ENCODE results near the gene EFHC1.

Gene EFHC1

GRCh38 chr6:52523378-52524142 lies 103.4 kb downstream of the EFHC1 start:
- no peak for DNase-seq

- DNase-seq = no peak
These were observed 104.8 kb downstream of the EFHC1 start for GRCh38 chr6:52524918-52525317.

DNA sequence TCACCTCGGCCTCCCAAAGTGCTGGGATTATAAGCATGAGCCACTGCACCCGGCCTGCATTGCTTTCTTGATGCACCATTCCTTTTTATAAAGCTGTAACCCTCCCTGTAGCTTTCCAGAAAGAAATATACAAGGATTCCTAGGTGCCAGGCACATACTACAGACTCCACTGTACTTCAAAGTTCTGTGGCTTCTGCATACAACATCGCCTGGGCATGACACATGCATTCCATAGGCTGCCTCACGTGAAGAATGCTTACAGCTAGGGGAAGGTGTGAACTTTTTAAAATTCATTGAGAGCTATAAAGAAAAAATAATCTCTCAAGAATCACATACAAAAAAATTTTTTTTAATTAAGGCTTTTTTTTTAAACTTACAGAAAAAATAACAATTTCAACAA lies 106.5 kb downstream of the EFHC1 start:
- DNase-seq = no peak

GRCh38 chr6:52527436-52527835 lies 107.3 kb downstream of the EFHC1 start:
- DNase-seq = no peak

- no peak for DNase-seq
These were observed 109.2 kb downstream of the EFHC1 start for GRCh38 chr6:52529311-52529710.

DNA sequence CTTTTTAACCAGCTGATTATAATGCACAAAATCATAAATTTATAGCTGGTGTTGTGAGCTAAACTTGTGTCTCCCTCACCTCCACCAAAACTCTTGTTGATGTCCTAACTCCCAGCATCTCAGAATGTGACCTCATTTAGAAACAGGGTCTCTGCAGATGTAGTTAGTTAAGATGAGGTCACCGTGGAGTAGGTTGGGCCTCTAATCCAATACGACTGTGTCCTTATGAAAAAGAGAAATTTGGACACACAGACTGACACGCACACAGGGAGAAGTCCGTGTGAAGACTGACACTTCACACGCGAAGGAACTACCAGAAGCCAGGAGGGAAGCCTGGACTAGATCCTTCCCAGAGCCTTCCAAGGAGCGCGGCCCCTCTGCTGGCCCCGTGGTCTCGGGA lies 110.2 kb downstream of the EFHC1 start:
- no peak for DNase-seq

GRCh38 chr6:52531396-52531795 lies 111.3 kb downstream of the EFHC1 start:
- no peak for DNase-seq

DNA sequence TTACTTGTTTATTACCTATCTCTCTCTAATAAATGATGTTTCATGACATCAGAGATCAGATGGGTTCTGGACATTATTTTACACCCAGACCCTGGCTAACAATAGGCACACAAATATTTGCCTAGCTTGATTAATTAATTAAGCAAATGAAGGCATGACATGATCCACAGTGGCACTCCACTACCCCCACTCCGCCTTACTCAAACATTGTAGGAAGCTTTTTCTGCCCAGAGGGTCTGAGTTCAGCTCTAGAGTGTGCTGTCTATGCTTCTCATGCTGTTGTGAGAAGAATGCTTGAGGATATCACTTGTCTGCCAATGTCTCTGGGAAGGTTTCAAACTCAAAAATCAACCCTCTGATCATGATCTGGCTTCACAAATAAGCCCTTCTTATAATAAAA lies 111.7 kb downstream of the EFHC1 start:
- no peak for DNase-seq

GRCh38 chr6:52532457-52532856 lies 112.3 kb downstream of the EFHC1 start:
- no peak for DNase-seq

DNA sequence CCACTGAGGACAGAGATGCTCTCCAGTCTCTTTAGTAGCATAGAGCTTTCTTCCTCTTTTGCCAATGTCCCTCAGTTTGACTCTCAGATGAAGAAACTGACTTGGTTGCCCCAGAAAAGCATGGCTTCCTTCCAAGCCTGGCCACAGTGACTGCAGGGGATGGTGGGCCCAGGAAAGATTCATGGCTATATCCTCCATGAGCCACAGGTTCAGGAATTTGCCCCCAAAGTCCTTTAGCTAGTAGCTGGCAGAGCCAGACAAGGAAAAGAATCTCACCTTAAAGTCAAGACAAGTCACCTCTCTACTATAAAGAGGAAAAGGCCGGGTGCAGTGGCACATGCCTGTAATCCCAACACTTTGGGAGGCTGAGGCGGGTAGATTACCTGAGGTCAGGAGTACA lies 113.3 kb downstream of the EFHC1 start:
- DNase-seq = no peak

- no peak for DNase-seq
These were observed 114.2 kb downstream of the EFHC1 start for GRCh38 chr6:52534363-52534762.

DNA sequence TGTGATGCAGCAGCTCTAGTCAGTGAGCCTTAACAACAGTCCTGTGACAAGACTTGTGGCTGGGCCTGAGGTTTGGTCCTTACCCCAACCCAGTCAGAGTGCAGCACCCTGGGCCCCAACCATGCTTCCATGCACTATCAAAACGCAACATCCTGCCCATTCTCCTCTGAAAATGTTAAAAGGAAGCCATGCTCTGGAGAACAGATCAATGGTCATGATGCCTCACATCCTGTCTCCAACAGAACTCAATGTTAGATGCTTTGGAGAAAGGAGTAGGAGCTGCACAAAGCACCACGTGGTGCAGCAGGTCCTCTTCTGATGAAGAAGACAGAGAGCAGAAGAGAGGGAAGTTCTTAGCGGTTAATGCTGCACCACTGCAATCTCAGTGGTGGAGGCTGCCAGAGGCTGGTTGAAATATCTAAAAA lies 114.8 kb downstream of the EFHC1 start:
- DNase-seq = no peak

DNA sequence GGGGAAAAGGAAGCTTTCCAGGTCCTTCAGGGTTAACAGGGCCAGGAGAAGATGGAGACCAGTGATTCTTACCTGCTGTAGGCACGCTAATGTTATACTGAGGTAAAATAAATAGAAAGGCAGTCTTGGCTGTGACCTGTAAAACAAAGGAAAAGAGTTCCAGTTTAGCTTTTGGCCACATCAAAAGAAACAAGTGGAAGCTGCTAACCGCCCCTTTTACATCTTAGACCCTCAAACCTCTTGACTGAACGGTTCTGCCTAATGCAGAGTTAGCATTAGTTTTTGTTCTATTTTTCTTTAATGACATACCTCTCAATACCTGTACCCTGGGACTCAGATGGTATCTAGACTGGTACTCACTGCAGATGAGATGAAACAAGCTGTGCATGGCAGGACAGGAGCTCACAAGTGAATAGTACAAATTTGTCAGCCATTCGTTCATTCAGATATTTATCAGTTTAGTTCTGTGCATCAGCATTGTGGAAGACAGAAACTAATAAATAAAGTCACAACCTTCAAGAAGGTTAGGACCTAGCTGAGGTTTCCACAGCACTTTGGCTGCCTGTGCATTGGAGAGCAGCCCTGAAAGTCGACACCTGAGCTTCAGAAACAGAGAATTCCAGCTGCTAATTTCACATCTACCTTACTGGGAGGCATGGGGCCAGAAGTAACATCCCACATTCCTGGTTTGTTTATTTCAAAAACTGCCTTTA lies 115.7 kb downstream of the EFHC1 start:
- DNase-seq = no peak

DNA sequence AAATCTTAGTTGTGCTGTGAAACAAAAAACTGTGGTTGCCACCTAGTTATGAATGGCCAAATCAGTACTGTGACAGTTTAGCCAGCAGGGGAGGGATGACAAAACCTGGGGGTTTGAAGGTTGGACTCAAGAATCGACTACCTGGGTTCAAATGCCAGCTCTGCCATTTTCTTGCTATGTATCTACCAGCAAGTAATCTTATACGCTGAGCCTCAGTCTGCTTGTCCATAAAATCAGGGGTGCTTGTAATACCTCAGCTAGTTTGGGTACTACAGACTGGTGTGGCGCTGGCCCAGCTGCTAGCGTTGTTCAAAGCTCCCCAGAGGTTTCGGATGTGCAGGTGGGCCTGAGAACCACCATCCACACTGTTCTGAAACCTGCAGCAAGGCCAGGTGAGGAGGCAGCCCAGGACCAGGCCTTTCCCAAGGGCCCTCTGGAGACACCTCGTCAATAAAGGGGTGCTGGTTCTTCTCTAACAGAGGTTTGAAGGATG lies 116.3 kb downstream of the EFHC1 start:
- DNase-seq = no peak

DNA sequence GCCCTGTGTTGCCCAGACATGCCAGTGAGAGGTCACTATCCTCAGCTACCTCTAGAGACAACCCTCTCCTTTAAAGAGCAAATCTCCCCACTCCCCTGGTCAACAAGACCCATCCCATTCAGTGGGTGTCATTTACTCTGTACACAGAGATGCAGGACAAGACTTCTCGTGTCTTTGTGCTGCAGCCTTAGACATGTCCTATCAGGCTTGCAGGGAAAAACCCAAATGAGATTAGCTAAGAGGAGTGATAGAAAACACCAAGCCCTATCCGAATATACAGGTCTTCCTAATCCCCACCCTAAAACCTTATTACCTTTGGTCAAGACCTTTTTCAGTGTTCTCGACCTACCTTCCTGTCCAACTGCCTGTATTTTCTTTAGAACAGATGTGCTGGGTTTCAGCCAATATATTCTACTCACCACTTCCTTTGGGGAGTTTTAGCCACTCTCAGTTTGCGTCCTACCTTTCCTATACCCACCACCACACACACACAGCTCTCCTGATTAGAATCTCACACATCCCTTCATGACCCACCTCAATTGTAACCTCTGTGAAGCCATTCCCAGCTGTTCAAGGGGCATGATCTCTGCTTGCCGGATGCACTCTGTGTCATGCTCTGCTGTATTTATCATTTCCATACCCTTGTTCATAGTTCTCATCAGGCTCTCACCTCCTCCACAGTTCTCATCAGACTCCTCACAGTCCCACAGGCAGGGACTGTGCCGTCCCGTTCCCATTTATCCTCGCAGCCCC lies 117.0 kb downstream of the EFHC1 start:
- DNase-seq = no peak

DNA sequence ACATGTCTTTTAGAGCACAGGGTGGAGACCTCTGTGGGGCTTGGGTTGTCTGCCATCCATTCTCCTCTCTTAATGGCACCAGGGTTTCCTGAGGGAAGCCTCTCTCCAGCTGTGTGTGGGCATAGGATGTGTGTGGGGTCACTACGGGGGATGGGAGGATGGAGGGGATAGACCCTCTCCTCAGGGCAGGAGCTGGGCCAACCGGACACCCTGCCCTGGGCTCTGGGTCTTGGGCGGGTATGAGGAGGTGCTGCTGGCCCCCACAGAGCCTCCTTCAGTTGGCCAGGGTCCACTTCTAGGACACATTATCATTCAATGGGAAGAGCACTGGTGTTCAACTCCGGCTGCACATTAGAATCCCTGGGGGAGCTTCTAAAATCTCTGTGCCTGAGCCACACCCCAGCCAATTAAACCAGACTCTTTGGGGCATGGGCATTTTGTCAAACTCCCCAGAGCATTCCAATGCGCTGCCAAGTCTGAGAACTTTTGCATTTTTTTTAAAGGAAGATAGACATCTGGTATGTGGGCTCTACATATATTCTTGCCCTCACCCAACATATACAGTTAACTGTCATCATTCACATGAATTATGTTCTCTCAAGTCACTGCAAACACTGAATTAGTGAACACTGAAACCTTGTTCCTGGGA lies 118.2 kb downstream of the EFHC1 start:
- no peak for DNase-seq

GRCh38 chr6:52538901-52539354 lies 118.8 kb downstream of the EFHC1 start:
- no peak for DNase-seq

GRCh38 chr6:52539607-52540006 lies 119.5 kb downstream of the EFHC1 start:
- no peak for DNase-seq

- DNase-seq = no peak
These were observed 120.3 kb downstream of the EFHC1 start for GRCh38 chr6:52540286-52540902.

DNA sequence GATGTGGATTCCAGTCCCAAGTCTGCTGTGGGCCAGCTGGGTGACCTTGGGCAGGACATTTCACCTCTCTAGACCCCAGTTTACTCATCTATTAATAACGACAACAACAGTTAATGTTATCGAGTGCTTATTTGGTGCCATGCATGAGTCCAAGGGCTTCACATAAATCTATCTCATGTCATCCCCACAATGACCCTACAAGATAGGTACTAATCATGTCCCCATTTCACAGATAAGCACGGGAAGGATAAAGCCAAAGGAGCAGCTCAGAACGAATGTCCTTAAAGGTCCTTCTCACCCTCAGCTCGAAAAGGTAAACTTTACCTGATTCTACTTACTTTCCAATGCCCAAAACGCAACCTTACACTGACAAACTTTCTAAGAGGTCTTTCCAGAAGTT lies 121.0 kb downstream of the EFHC1 start:
- DNase-seq = no peak

DNA sequence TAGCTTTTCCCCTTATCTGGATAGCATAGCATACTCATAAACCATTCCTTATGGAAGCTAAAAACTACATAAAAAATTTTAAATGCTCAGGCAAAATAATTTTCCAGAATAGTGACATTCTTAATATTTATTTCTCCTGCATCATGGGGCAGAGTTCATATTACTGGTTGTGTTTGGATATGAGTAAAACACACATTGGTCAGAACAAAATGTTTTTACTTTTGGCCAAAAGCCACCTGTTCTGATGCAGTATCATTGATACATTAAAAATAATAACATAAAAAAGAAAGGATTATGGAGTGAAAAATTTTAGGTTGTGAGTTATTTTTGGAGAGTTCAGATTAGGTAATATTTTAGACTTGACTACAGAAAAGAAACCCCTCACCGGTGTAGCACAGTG lies 123.1 kb downstream of the EFHC1 start:
- no peak for DNase-seq
